Non-pigmented ciliary epithelial cell (primary cell): ENCODE results near the gene MRAS.
"Not testable (repeated sequence)": the region's sequence is repeated elsewhere in the genome, so short reads cannot be mapped to it uniquely, and the experiment has no call there.

Source experiments
- DNase-seq: peaks from one replicate; pipeline ENCODE4 v3.0.0-alpha.2; 2010; ENCODE audit warnings: low read depth

Gene MRAS

GRCh38 chr3:138418601-138419206, 70.3 kb downstream of the MRAS start:
- no peak for DNase-seq

- no peak for DNase-seq
These were observed 74.9 kb downstream of the MRAS start for GRCh38 chr3:138423316-138423715.

GRCh38 chr3:138424323-138424722, 75.9 kb downstream of the MRAS start:
- no peak for DNase-seq

- no peak for DNase-seq
These were observed 77.8 kb downstream of the MRAS start for GRCh38 chr3:138426211-138426610.

GRCh38 chr3:138426754-138427153, 78.4 kb downstream of the MRAS start:
- DNase-seq = not testable (repeated sequence)

GRCh38 chr3:138429665-138430064, 81.3 kb downstream of the MRAS start:
- no peak for DNase-seq

- no peak for DNase-seq
These were observed 84.3 kb downstream of the MRAS start for GRCh38 chr3:138432576-138433240.

- DNase-seq = no peak
These were observed 85.5 kb downstream of the MRAS start for GRCh38 chr3:138433892-138434275.

GRCh38 chr3:138434276-138434874, 86.0 kb downstream of the MRAS start, which contains the start of gene ESYT3:
Gene ESYT3, plus strand, starts transcription at chr3:138434616. Its CDS starts 183 bp downstream, at chr3:138434799.
- no peak for DNase-seq

- no peak for DNase-seq
These were observed 86.7 kb downstream of the MRAS start for GRCh38 chr3:138434875-138435772.

GRCh38 chr3:138435840-138436239, 87.5 kb downstream of the MRAS start:
- no peak for DNase-seq

GRCh38 chr3:138437281-138437680, 88.9 kb downstream of the MRAS start:
- no peak for DNase-seq

GRCh38 chr3:138438896-138439295, 90.5 kb downstream of the MRAS start:
- DNase-seq = no peak

- DNase-seq = no peak
These were observed 91.3 kb downstream of the MRAS start for GRCh38 chr3:138439646-138440045.

GRCh38 chr3:138440121-138440521, 91.7 kb downstream of the MRAS start:
- DNase-seq = no peak

- DNase-seq = no peak
These were observed 92.2 kb downstream of the MRAS start for GRCh38 chr3:138440596-138440995.

- no peak for DNase-seq
These were observed 92.9 kb downstream of the MRAS start for GRCh38 chr3:138441256-138441655.

GRCh38 chr3:138441742-138442141, 93.4 kb downstream of the MRAS start:
- DNase-seq = no peak

- DNase-seq = peak; percentile 40
These were observed 94.1 kb downstream of the MRAS start for GRCh38 chr3:138442433-138442832.

- DNase-seq = no peak
These were observed 94.7 kb downstream of the MRAS start for GRCh38 chr3:138443091-138443490.

- DNase-seq = no peak
These were observed 95.4 kb downstream of the MRAS start for GRCh38 chr3:138443521-138444503.
